Measurements from ENCODE around the gene SHMT2.

DNA sequence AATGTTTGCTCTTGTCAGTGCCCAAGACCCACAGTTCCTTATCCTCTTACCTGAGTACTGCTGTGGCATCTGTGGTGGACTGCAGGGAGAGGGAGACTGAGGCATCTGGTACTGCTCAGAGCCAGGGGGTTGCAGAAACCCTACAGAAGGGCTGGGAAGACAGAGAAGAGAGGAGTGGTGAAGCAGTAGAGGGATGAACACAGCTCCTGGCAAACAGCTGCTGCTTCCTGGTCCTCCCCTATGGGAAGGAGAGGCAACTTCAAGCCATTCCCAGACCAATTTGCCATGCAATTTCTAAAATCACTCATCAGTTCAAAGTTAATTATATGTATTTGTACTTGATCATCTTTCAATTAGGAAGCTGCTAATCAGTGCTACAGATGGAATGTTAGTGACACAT, 37.2 kb downstream of the SHMT2 start:
- TF ChIP-seq, protein P1, sequence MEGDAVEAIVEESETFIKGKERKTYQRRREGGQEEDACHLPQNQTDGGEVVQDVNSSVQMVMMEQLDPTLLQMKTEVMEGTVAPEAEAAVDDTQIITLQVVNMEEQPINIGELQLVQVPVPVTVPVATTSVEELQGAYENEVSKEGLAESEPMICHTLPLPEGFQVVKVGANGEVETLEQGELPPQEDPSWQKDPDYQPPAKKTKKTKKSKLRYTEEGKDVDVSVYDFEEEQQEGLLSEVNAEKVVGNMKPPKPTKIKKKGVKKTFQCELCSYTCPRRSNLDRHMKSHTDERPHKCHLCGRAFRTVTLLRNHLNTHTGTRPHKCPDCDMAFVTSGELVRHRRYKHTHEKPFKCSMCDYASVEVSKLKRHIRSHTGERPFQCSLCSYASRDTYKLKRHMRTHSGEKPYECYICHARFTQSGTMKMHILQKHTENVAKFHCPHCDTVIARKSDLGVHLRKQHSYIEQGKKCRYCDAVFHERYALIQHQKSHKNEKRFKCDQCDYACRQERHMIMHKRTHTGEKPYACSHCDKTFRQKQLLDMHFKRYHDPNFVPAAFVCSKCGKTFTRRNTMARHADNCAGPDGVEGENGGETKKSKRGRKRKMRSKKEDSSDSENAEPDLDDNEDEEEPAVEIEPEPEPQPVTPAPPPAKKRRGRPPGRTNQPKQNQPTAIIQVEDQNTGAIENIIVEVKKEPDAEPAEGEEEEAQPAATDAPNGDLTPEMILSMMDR (conservative IDR thresholded peaks at IDR 0.05; ENCODE audit: low read depth, low read length), result no peak
- TF ChIP-seq EZH2phosphoT487 (IDR thresholded peaks at IDR 0.05; ENCODE audit: borderline replicate concordance, low read length), result no peak
- no peak for TF ChIP-seq EZH2 (IDR thresholded peaks at IDR 0.05; ENCODE audit: low read length, unreplicated experiment)
